Urothelium cell line (cell line): ENCODE results near the gene RPL28.

Source experiments
- DNase-seq: peaks from one replicate; pipeline ENCODE4 v3.0.0; 2011; ENCODE audit warnings: low spot score, mixed read lengths
- FAIRE-seq: peaks from 2 replicates; lab custom pipeline; 2011; peaks lifted over from hg19 to GRCh38; lab: Jason Lieb, UNC

RPL28 gene

GRCh38 chr19:55372316-55373081 is 13.2 kb upstream of the RPL28 start:
- DNase-seq, result peak; percentile 35
- FAIRE-seq, result no peak

- FAIRE-seq (no peak), DNase-seq (no peak)
Measured at GRCh38 chr19:55373306-55373992, 12.3 kb upstream of the RPL28 start.

DNA sequence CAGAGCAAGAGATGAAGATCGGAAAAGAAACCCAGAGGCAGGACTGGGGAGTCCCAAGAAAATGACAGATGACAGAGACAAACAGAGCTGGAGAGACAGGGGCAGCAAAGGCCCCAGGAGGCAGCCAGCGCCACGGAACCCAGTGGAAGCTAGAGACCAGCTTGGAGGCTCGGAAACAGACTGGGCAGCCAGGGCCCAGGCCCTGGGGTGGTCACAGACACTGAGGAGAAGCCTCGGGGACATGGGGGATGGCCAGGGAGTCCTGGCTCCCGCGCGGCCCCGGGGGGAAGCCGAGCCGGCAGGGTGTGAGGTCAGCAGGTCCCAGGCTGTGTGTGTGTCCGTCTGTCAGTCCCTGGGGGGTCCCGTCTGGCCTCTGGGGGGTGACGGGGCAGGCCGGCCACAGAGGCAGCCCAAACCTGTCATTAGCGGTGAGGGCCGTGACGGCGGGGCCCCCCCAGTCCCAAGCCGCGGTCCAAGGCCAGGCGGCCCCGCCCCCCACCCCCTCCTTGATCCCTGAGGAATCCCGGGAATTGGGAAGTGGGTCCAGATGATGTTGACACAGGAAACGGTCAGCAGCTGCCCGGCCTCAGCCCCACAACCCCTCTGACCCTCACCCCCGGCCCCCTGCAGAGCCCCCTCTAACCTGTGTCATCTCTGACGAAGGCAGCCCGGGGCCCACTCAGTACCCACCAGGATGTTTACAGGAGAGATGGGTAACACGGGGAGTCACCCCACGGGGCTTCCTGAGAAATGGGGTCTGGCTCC is 11.6 kb upstream of the RPL28 start:
- DNase-seq, result no peak

GRCh38 chr19:55376241-55376933 is 9.3 kb upstream of the RPL28 start, which contains the start of gene TMEM190:
TMEM190 (plus strand) TSS chr19:55376826; CDS start chr19:55376854, 28 bp downstream.
- no peak for FAIRE-seq
- DNase-seq, result no peak

More for the DNA sequence above, 11.6 kb upstream of the RPL28 start:
- FAIRE-seq, result no peak

GRCh38 chr19:55377356-55378131 is 8.2 kb upstream of the RPL28 start:
- FAIRE-seq (no peak), DNase-seq (no peak)

DNA sequence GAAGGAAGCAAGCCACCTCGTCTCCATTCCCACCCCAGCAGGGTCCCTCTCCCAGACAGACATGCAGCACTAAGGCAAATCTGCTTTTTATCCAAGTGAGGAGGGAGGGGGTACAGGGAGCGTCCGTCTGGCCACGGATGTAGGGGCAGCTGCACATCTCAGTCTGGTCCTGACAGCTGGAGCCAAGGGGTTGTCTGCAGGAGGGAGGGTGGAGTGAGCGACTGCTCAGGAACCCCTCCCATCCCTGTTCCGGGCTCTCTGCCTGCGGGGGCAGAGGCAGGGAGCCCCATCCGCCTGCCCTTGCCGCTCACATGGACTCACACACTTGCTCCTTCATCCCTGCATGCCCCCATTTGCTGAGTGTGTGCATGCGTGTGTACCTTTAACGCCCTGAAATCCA is 6.6 kb upstream of the RPL28 start:
- DNase-seq, result no peak
- FAIRE-seq, result no peak

- DNase-seq (no peak), FAIRE-seq (peak; percentile 77)
Measured at GRCh38 chr19:55382013-55382412, 3.7 kb upstream of the RPL28 start.

GRCh38 chr19:55382522-55383054 is 3.1 kb upstream of the RPL28 start:
- DNase-seq (no peak), FAIRE-seq (no peak)

- peak; percentile 65 for DNase-seq
- FAIRE-seq, result no peak
Measured at GRCh38 chr19:55383279-55384130, 2.2 kb upstream of the RPL28 start.

GRCh38 chr19:55384131-55384919 is 1.4 kb upstream of the RPL28 start, which contains the start of gene TMEM238:
TMEM238 (minus strand) TSS chr19:55384292; CDS start chr19:55384259, 33 bp downstream.
- FAIRE-seq (no peak), DNase-seq (no peak)

- DNase-seq, result peak; percentile 85
- FAIRE-seq, result no peak
Measured at GRCh38 chr19:55384920-55385723, 610 bp upstream of the RPL28 start.

DNA sequence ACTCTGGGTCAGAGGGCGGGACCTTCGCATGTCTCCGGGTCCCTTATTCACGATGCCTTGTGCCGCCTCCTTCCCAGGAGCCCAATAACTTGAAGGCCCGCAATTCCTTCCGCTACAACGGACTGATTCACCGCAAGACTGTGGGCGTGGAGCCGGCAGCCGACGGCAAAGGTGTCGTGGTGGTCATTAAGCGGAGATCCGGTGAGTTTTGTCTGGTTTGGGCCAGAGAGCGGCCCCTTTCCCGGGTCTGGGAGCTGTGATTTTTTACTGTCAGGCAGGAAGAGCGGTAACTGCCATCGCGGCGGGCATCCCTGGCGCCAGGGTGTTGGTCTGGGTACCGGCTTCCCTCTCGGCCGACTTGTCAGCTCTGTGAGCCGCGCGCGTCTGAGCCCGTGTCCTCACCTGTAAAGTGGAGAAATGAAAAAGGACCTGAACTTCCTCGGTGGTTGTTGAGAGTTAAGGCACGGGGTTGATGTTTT is 800 bp downstream of the RPL28 start:
- no peak for DNase-seq

DNA sequence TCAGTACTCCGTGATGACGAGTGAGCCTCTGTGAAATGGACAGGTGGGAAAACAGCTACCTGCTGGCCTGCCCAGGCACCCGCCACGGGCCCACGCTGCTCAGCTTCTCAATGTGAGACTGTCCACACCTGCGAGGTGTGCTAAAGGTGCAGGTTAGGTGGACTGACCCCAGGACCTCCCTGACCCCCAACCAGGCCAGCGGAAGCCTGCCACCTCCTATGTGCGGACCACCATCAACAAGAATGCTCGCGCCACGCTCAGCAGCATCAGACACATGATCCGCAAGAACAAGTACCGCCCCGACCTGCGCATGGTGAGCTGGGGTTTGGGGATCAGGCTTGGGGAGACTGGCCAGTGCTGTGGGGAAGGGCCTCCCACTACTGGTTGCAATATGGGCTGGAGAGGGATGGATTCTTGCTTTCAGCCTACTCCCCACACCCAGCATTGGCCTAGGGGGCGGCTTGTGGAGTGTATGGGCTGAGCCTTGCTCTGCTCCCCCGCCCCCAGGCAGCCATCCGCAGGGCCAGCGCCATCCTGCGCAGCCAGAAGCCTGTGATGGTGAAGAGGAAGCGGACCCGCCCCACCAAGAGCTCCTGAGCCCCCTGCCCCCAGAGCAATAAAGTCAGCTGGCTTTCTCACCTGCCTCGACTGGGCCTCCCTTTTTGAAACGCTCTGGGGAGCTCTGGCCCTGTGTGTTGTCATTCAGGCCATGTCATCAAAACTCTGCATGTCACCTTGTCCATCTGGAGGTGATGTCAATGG is 2.2 kb downstream of the RPL28 start:
- FAIRE-seq (no peak), DNase-seq (no peak)

More for the DNA sequence above, 800 bp downstream of the RPL28 start:
- no peak for FAIRE-seq

GRCh38 chr19:55389386-55390317 is 3.9 kb downstream of the RPL28 start:
- DNase-seq, result no peak
- no peak for FAIRE-seq

GRCh38 chr19:55390461-55390880 is 4.7 kb downstream of the RPL28 start:
- no peak for DNase-seq
- FAIRE-seq, result no peak
